ENCODE measurements around the gene CMC1. TPM values are rescaled to one million over a fixed set of nuclear protein-coding genes. Genes with fewer than 3 reads are reported as not detected.

The CMC1 gene
- polyA plus RNA-seq, 3 donors, result 13.2 to 43.9 (median 40.5) TPM

DNA sequence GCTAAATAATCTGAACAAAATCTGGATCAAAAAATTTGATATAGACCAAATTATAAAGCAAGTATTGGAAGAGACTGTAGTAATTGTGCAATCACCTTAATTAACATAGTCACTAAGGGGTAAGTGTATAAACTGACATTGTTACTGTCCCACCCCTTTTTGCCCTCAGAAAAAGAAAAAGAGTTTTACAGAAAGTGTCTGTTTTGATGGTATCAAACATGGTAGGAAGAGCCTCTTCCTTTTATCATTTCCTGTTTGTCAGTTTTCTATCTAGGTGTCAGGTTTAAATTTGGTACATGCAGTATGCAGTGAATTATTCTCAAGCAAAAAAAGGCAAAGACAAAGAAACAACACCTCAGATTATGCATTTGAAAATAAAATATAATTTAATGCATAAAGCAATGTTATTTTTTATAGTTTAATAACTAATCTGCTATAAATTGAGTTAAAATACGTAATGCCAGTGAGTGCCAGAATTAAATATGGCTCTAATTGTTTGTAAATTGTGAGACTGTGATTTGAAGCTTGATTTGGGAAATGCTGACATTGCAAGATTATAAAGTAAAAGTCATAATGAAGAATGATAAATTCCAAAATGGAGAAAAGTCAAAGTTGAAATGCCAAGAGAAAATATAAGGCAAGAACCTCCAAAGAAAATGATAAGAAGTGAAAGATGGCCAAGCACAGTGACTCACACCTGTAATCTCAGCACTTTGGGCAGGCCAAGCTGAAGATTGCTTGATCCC lies 30.3 kb upstream of the CMC1 start:
- no peak for DNase-seq
- intact Hi-C loops (cut with micrococcal nuclease), result no loop called here
- Histone ChIP-seq H3K4me3 (replicated peaks in 1 of 3; ENCODE audit: low read depth in 2 of 3, low read length in 3 of 3) (no peak overlapping the region), H3K9me3 (replicated peaks in 1 of 2; ENCODE audit: control insufficient read depth in 1 of 2, insufficient read depth in 1 of 2, low read length in 2 of 2) (peaks cover 0 to 8% of the 10 kb centered on the region in 2 donors), H4K20me1 (ENCODE audit: insufficient read depth, low read length) (no peaks in the 10 kb centered on the region), H3K27ac (ENCODE audit: low read depth in 1 of 2, low read length in 2 of 2) (no peak overlapping the region), H2AFZ (ENCODE audit: insufficient read depth, low read depth, low read length, poor library complexity, severe bottlenecking) (no peak overlapping the region), H3K4me1 (ENCODE audit: control insufficient read depth in 1 of 2, insufficient read depth in 2 of 2, low read length in 2 of 2) (no peaks in the 10 kb centered on the region), H3K79me2 (ENCODE audit: insufficient read depth, low read length) (no peaks in the 10 kb centered on the region), H3K9ac (ENCODE audit: insufficient read depth, low read length, poor library complexity, severe bottlenecking) (no peak overlapping the region), H3K36me3 (replicated peaks in 1 of 2; ENCODE audit: control insufficient read depth in 1 of 2, insufficient read depth in 2 of 2, low read length in 2 of 2) (no peaks in the 10 kb centered on the region), H3K27me3 (ENCODE audit: control insufficient read depth in 2 of 2, insufficient read depth in 2 of 2, low read length in 2 of 2) (no peaks in the 10 kb centered on the region), H3K4me2 (replicated peaks; ENCODE audit: extremely low read depth, low read length, poor library complexity, severe bottlenecking) (no peak overlapping the region)
- no peaks in the 10 kb centered on the region for H3K36me3 Mint-ChIP-seq
- no peaks in the 10 kb centered on the region for H3K4me1 Mint-ChIP-seq
- WGBS (ENCODE audit: insufficient coverage), result no CpG with 5 or more reads among the region's 1 CpG
- H3K4me3 Mint-ChIP-seq, result no peak overlapping the region
- H3K27ac Mint-ChIP-seq, result no peak overlapping the region
- H3K9me3 Mint-ChIP-seq, result peaks cover 2 to 18% (median 14%) of the 10 kb centered on the region in 7 donors
- H3K27me3 Mint-ChIP-seq (ENCODE audit: low read depth in 3 of 3), result peaks cover 0 to 2% (median 0%) of the 10 kb centered on the region in 3 donors
- no peak for TF ChIP-seq CTCF (IDR thresholded peaks at IDR 0.05)

DNA sequence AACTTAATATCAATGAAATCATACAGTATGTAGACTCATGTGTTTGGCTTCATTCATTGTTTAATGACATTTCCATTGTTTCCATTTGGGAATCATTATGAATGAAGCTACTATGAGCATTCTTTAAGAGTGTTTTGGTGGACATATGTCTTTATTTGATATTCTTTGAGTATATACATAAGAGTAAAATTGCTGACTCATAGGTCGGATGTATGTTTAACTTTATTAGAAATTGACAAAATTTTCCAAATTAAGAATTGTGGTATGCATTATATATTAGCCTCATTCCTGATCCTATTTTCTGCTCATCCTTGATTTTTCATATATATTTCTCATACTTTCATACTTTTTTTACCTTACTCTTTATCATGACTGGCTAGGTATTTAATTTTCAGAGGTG lies 28.7 kb upstream of the CMC1 start:
- intact Hi-C loops (cut with micrococcal nuclease), result no loop called here
- no peak overlapping the region for H3K4me2 ChIP-seq (replicated peaks; ENCODE audit: extremely low read depth, low read length, poor library complexity, severe bottlenecking)

More for the DNA sequence above, 28.7 kb upstream of the CMC1 start:
- no peaks in the 10 kb centered on the region for H3K27me3 ChIP-seq (ENCODE audit: control insufficient read depth in 2 of 2, insufficient read depth in 2 of 2, low read length in 2 of 2)
- H2AFZ ChIP-seq (ENCODE audit: insufficient read depth, low read depth, low read length, poor library complexity, severe bottlenecking), result no peak overlapping the region
- H3K4me1 Mint-ChIP-seq, result no peaks in the 10 kb centered on the region
- no peak for DNase-seq
- no peaks in the 10 kb centered on the region for H3K36me3 Mint-ChIP-seq
- H4K20me1 ChIP-seq (ENCODE audit: insufficient read depth, low read length), result no peaks in the 10 kb centered on the region
- peaks cover 0 to 15% of the 10 kb centered on the region in 2 donors for H3K9me3 ChIP-seq (replicated peaks in 1 of 2; ENCODE audit: control insufficient read depth in 1 of 2, insufficient read depth in 1 of 2, low read length in 2 of 2)
- H3K4me3 Mint-ChIP-seq, result no peak overlapping the region
- H3K4me1 ChIP-seq (ENCODE audit: control insufficient read depth in 1 of 2, insufficient read depth in 2 of 2, low read length in 2 of 2), result no peaks in the 10 kb centered on the region
- WGBS (ENCODE audit: insufficient coverage), result no CpG with 5 or more reads among the region's 1 CpG
- no peak overlapping the region for H3K4me3 ChIP-seq (replicated peaks in 1 of 3; ENCODE audit: low read depth in 2 of 3, low read length in 3 of 3)
- H3K79me2 ChIP-seq (ENCODE audit: insufficient read depth, low read length), result no peaks in the 10 kb centered on the region
- TF ChIP-seq CTCF (IDR thresholded peaks at IDR 0.05), result no peak
- H3K27me3 Mint-ChIP-seq (ENCODE audit: low read depth in 3 of 3), result peaks cover 0 to 4% (median 0%) of the 10 kb centered on the region in 3 donors
- H3K9me3 Mint-ChIP-seq, result peaks cover 2 to 24% (median 18%) of the 10 kb centered on the region in 7 donors
- H3K36me3 ChIP-seq (replicated peaks in 1 of 2; ENCODE audit: control insufficient read depth in 1 of 2, insufficient read depth in 2 of 2, low read length in 2 of 2), result no peaks in the 10 kb centered on the region
- no peak overlapping the region for H3K27ac Mint-ChIP-seq
- H3K27ac ChIP-seq (ENCODE audit: low read depth in 1 of 2, low read length in 2 of 2), result no peak overlapping the region
- no peak overlapping the region for H3K9ac ChIP-seq (ENCODE audit: insufficient read depth, low read length, poor library complexity, severe bottlenecking)
